DOHH2 (cell line): ENCODE measurements around the gene MAGEA9.

ENCODE experiments used
- H3F3A ChIP-seq: fragments of 200-600 bp; sonication (generic), shearing (Covaris generic); 2 replicates; pipeline ENCODE4 v1.6.0; 2016; ENCODE audit warnings: antibody characterized with exemption, mild to moderate bottlenecking; ENCODE audit not compliant: control insufficient read depth, insufficient read depth
- H3K27ac ChIP-seq: fragments of 200-600 bp; sonication (generic); 2 replicates; pipeline ENCODE4 v1.5.1; 2014; ENCODE audit warnings: low read depth, mild to moderate bottlenecking, low read length, moderate library complexity
- H3K27me3 ChIP-seq: fragments of 200-600 bp; sonication (generic); 2 replicates; pipeline ENCODE4 v1.6.1; 2014; ENCODE audit warnings: mild to moderate bottlenecking, low read length, mixed read lengths; ENCODE audit not compliant: control insufficient read depth
- H3K36me3 ChIP-seq: fragments of 200-600 bp; sonication (generic); 2 replicates; pipeline ENCODE4 v1.6.1; 2014; ENCODE audit warnings: mild to moderate bottlenecking, low read length, moderate library complexity, mixed read lengths; ENCODE audit not compliant: control insufficient read depth
- H3K4me1 ChIP-seq: fragments of 200-600 bp; sonication (generic); 2 replicates; pipeline ENCODE4 v1.6.1; 2014; ENCODE audit warnings: mild to moderate bottlenecking, low read length, mixed read lengths; ENCODE audit not compliant: control insufficient read depth
- H3K4me2 ChIP-seq: fragments of 200-600 bp; sonication (generic); 2 replicates; pipeline ENCODE4 v1.6.0; 2014; ENCODE audit warnings: mild to moderate bottlenecking, low read length, moderate library complexity
- H3K4me3 ChIP-seq: fragments of 200-600 bp; sonication (generic); 2 replicates; pipeline ENCODE4 v1.5.1; 2014; ENCODE audit warnings: mild to moderate bottlenecking, low read length, mixed read lengths
- H3K79me2 ChIP-seq: fragments of 200-600 bp; sonication (generic); 2 replicates; pipeline ENCODE4 v1.6.1; 2014; ENCODE audit warnings: mild to moderate bottlenecking, low read length, mixed read lengths; ENCODE audit not compliant: control insufficient read depth
- H3K9me2 ChIP-seq: fragments of 200-600 bp; sonication (generic); replicated peaks from 2 replicates; pipeline ENCODE4 v1.6.1; 2014; ENCODE audit warnings: mild to moderate bottlenecking, low read length, mixed read lengths; ENCODE audit not compliant: control insufficient read depth
- H3K9me3 ChIP-seq: fragments of 200-600 bp; sonication (generic); 2 replicates; pipeline ENCODE4 v1.6.1; 2014; ENCODE audit warnings: antibody characterized with exemption, low read length, mixed read lengths; ENCODE audit not compliant: control insufficient read depth, insufficient read depth
- H4K20me1 ChIP-seq: fragments of 200-600 bp; sonication (generic); 2 replicates; pipeline ENCODE4 v1.6.0; 2014; ENCODE audit warnings: low read depth, mild to moderate bottlenecking, antibody characterized with exemption, low read length, moderate library complexity; ENCODE audit not compliant: control insufficient read depth, insufficient read depth
- CTCF ChIP-seq: fragments of 200-600 bp; sonication (generic); IDR thresholded peaks from one replicate; pipeline ENCODE4 v1.5.1; 2014; ENCODE audit warnings: antibody characterized with exemption, mild to moderate bottlenecking, low read depth, low read length; ENCODE audit not compliant: poor library complexity, severe bottlenecking
- EZH2phosphoT487 ChIP-seq: fragments of 200-600 bp; sonication (generic); IDR thresholded peaks from 2 replicates; pipeline ENCODE4 v1.6.1; 2017; ENCODE audit warnings: borderline replicate concordance, mild to moderate bottlenecking, antibody characterized with exemption, low read length, moderate library complexity, mixed read lengths

The MAGEA9 gene

GRCh38 chrX:149837167-149837566 is 55.4 kb downstream of the MAGEA9 start:
- H3K4me3 ChIP-seq = no peak overlapping the region
- H3K4me2 ChIP-seq = no peak overlapping the region
- H3F3A ChIP-seq = no peaks in the 10 kb centered on the region
- TF ChIP-seq EZH2phosphoT487 (no peak), CTCF (no peak)
- H3K4me1 ChIP-seq = no peaks in the 10 kb centered on the region
- no peaks in the 10 kb centered on the region for H3K79me2 ChIP-seq
- H3K27ac ChIP-seq = no peak overlapping the region
- no peaks in the 10 kb centered on the region for H3K9me3 ChIP-seq
- no peaks in the 10 kb centered on the region for H4K20me1 ChIP-seq
- H3K9me2 ChIP-seq = no peaks in the 10 kb centered on the region
- H3K27me3 ChIP-seq = no peaks in the 10 kb centered on the region
- no peaks in the 10 kb centered on the region for H3K36me3 ChIP-seq
